Progenitor cell of endocrine pancreas (in vitro differentiated cells): ENCODE data around the gene OLFML1. TPM values are rescaled to one million over a fixed set of nuclear protein-coding genes. Genes with fewer than 3 reads are reported as not detected.
A peak's percentile ranks its signal among the peaks of the same experiment; 100 is the strongest.

Experiments
- DNase-seq: peaks from one replicate; pipeline ENCODE4 v3.0.0; 2021; ENCODE audit warnings: low spot score; ENCODE audit not compliant: unreplicated experiment
- H3K27ac Mint-ChIP-seq: 2 replicates; pipeline ENCODE4 v1.8.0; 2021; ENCODE audit warnings: mild to moderate bottlenecking, moderate library complexity, mixed read lengths
- H3K27me3 Mint-ChIP-seq: 2 replicates; pipeline ENCODE4 v1.8.0; 2021; ENCODE audit warnings: mixed read lengths
- H3K36me3 Mint-ChIP-seq: 2 replicates; pipeline ENCODE4 v1.8.0; 2022; ENCODE audit warnings: mixed read lengths; ENCODE audit not compliant: insufficient read depth
- H3K4me1 Mint-ChIP-seq: 2 replicates; pipeline ENCODE4 v1.8.0; 2021; ENCODE audit warnings: low read depth, mixed read lengths
- H3K4me3 Mint-ChIP-seq: 2 replicates; pipeline ENCODE4 v1.8.0; 2021; ENCODE audit warnings: low read depth, mild to moderate bottlenecking, moderate library complexity, mixed read lengths
- H3K9me3 Mint-ChIP-seq: 2 replicates; pipeline ENCODE4 v1.8.0; 2021; ENCODE audit warnings: low read depth, mixed read lengths
- CTCF ChIP-seq: fragments of 200-600 bp; sonication (generic); IDR thresholded peaks from one replicate; pipeline ENCODE4 v1.5.0; 2021; ENCODE audit warnings: antibody characterized with exemption, mild to moderate bottlenecking; ENCODE audit not compliant: unreplicated experiment
- total RNA-seq: library from RNA; stranded (reverse); gene quantifications from 2 replicates; pipeline ENCODE4 v1.2.1, GENCODE V29; 2021

Gene OLFML1
- total RNA-seq, 1 donor from 2014 or later: not detected

- TF ChIP-seq CTCF: peak; percentile 39
- Mint-ChIP-seq H3K4me3 (no peak overlapping the region), H3K4me1 (peaks cover 11% of the 10 kb centered on the region), H3K27me3 (peaks cover 18% of the 10 kb centered on the region), H3K9me3 (no peaks in the 10 kb centered on the region), H3K27ac (no peak overlapping the region), H3K36me3 (no peaks in the 10 kb centered on the region)
- no peak for DNase-seq
These were observed 50.8 kb downstream of the OLFML1 start for GRCh38 chr11:7536100-7536499.

GRCh38 chr11:7537265-7537664 is 52.0 kb downstream of the OLFML1 start:
- Mint-ChIP-seq H3K27me3 (peaks cover 18% of the 10 kb centered on the region), H3K36me3 (no peaks in the 10 kb centered on the region), H3K27ac (no peak overlapping the region), H3K4me3 (no peak overlapping the region), H3K9me3 (no peaks in the 10 kb centered on the region), H3K4me1 (peaks cover 11% of the 10 kb centered on the region)
- DNase-seq: no peak
- no peak for TF ChIP-seq CTCF

DNA sequence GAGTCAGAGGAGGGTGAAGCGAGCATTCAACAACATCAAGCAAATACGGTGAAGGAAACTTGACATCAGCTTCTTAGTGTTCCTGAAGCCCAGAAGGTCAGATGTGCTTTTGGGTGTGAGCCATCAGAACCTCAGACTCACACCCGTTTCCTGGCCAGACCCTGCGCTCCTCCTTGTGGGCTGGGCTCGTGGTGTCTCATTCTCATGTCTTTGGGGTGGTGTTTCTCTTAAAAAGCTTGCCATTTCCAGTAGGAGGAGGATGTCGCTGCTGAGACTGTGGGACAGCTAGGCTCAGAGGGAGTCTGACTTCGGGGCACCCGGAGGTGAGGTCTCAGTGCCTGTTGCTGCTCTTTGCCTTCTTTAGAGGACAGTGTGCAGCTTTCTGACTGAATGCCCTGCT is 52.7 kb downstream of the OLFML1 start:
- no peak for TF ChIP-seq CTCF
- Mint-ChIP-seq H3K4me1 (peaks cover 11% of the 10 kb centered on the region), H3K4me3 (no peak overlapping the region), H3K36me3 (no peaks in the 10 kb centered on the region), H3K27me3 (peaks cover 18% of the 10 kb centered on the region), H3K27ac (no peak overlapping the region), H3K9me3 (no peaks in the 10 kb centered on the region)
- DNase-seq: no peak

- Mint-ChIP-seq H3K36me3 (no peaks in the 10 kb centered on the region), H3K9me3 (no peaks in the 10 kb centered on the region), H3K4me3 (no peak overlapping the region), H3K27me3 (peaks cover 15% of the 10 kb centered on the region), H3K27ac (peak overlapping the region; percentile 56), H3K4me1 (peaks cover 11% of the 10 kb centered on the region)
- no peak for DNase-seq
- no peak for TF ChIP-seq CTCF
These were observed 53.5 kb downstream of the OLFML1 start for GRCh38 chr11:7538466-7539454.

GRCh38 chr11:7540830-7541555 is 55.7 kb downstream of the OLFML1 start:
- TF ChIP-seq CTCF: no peak
- DNase-seq: no peak
- Mint-ChIP-seq H3K9me3 (no peaks in the 10 kb centered on the region), H3K27me3 (peaks cover 14% of the 10 kb centered on the region), H3K36me3 (no peaks in the 10 kb centered on the region), H3K4me3 (no peak overlapping the region), H3K27ac (no peak overlapping the region), H3K4me1 (peaks cover 11% of the 10 kb centered on the region)
